Vagina (tissue), 2 donors: ENCODE data around the gene C1orf116.

Experiments used
- POLR2A ChIP-seq, 2 donors: fragments of 450-650 bp; IDR thresholded peaks; one replicate each; pipeline ENCODE4 v1.6.1; 2017; ENCODE audit warnings: antibody characterized with exemption in 2 of 2, mild to moderate bottlenecking in 2 of 2, moderate library complexity in 2 of 2
- POLR2AphosphoS5 ChIP-seq, 2 donors: sonication (generic); formaldehyde crosslinking; IDR thresholded peaks; one replicate each; pipeline ENCODE4 v1.9.0; 2017; ENCODE audit warnings: antibody characterized with exemption in 2 of 2, mild to moderate bottlenecking in 2 of 2, low read depth in 1 of 2; ENCODE audit not compliant: insufficient read depth in 1 of 2
- TF ChIP-seq, protein P1 (sequence below), 3 experiments: fragments of 450-650 bp in 2 of 3; fragments of 200-600 bp in 1 of 3; sonication (generic) in 1 of 3; IDR thresholded peaks; one replicate each; pipeline ENCODE4 v1.5.1; 2017 to 2019; ENCODE audit warnings: antibody characterized with exemption in 3 of 3, mild to moderate bottlenecking in 2 of 3, moderate library complexity in 2 of 3

DNA sequence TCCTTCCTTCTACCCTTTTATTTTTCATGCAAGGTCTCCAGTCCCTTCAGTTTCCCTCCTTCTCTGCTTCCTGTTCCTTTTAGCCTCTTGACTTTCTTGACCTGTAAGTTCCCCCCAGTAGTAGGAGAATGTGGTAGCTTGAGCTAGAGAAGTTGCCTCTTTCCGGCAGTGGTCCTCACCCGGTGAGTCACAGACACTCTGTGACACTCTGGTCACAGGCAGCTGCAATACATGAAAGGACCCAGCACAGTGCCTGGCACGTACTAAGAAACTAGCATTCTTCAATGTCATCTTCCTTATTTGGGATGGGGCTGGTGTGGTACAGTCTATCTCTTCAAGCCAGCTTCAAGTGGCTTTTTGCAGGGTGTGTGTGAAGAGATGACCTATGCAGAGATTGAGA lies 36.5 kb upstream of the C1orf116 start:
- TF ChIP-seq, protein P1, sequence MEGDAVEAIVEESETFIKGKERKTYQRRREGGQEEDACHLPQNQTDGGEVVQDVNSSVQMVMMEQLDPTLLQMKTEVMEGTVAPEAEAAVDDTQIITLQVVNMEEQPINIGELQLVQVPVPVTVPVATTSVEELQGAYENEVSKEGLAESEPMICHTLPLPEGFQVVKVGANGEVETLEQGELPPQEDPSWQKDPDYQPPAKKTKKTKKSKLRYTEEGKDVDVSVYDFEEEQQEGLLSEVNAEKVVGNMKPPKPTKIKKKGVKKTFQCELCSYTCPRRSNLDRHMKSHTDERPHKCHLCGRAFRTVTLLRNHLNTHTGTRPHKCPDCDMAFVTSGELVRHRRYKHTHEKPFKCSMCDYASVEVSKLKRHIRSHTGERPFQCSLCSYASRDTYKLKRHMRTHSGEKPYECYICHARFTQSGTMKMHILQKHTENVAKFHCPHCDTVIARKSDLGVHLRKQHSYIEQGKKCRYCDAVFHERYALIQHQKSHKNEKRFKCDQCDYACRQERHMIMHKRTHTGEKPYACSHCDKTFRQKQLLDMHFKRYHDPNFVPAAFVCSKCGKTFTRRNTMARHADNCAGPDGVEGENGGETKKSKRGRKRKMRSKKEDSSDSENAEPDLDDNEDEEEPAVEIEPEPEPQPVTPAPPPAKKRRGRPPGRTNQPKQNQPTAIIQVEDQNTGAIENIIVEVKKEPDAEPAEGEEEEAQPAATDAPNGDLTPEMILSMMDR (IDR thresholded peaks at IDR 0.05) = no peak
- TF ChIP-seq POLR2A (IDR thresholded peaks at IDR 0.05) = no peak
- TF ChIP-seq POLR2AphosphoS5 (IDR thresholded peaks at IDR 0.05; ENCODE audit: insufficient read depth in 1 of 2, low read depth in 1 of 2) = no peak
